ENCODE results near the gene TM4SF4. TPM values are rescaled to one million over a fixed set of nuclear protein-coding genes. Genes with fewer than 3 reads are reported as not detected.

TM4SF4 gene
- total RNA-seq, 4 donors from 2014 or later = 0.13 to 2.3 TPM; not detected in 2

GRCh38 chr3:149432149-149432548 lies 42.3 kb upstream of the TM4SF4 start:
- H3K4me1 ChIP-seq = no peaks in the 10 kb centered on the region
- TF ChIP-seq POLR2A (IDR thresholded peaks at IDR 0.05) (no peak), CTCF (IDR thresholded peaks at IDR 0.05 in 4 of 5, conservative IDR thresholded peaks at IDR 0.05 in 1 of 5) (no peak)
- DNase-seq (no peak), ATAC-seq (no peak)
- intact Hi-C loops (cut with DNase I; ENCODE audit: low total_unique reads) = no loop called here
- no peaks in the 10 kb centered on the region for H3K36me3 ChIP-seq
- in situ Hi-C loops (cut with MboI; ENCODE audit: low sequenced_read_pairs in 4 of 4) = no loop called here
- H3K27ac ChIP-seq = no peak overlapping the region
- no peaks in the 10 kb centered on the region for H3K9me3 ChIP-seq
- H3K27me3 ChIP-seq = no peaks in the 10 kb centered on the region
- H3K4me3 ChIP-seq = no peak overlapping the region

DNA sequence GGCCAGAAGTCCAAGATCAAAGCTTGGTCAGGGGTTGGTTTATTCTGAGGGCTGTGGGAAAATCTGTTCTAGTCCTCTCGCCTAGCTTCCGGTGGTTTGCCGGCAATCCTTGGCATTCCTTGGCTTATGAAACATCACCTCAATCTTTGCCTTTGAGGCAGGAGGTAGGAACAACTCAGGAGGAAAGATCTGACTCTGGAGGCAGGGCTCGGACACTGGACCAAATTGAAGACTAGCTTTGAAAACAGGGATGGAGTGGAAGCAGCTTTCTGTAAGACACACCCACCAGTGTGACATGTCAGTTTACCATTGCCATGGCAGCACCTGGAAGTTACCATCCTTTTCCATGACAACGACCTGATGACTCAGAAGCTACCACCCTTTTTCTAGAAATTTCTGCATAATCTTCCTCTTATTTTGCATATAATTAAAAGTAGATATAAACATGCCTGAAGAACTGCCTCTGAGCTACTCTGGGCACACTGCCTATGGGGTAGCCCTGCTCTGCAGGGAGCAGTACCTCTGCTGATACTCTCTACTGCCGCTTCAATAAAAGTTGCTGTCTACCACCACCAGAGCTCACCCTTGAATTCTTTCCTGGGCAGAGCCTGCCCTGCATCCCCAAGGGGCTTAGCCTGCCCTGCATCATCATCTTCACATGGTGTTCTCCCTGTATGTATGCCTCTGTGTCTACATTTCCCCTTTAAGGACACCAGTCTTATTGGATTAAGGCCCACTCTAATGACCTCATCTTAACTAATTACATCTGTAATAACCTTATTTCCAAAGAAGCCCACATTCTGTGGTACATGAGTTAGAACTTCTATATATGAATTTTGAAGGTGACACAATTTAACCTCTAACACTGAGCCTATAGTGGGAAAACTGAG lies 38.3 kb upstream of the TM4SF4 start:
- TF ChIP-seq CTCF (IDR thresholded peaks at IDR 0.05 in 4 of 5, conservative IDR thresholded peaks at IDR 0.05 in 1 of 5) (no peak), POLR2A (IDR thresholded peaks at IDR 0.05) (no peak)
- in situ Hi-C loops (cut with MboI; ENCODE audit: low sequenced_read_pairs in 4 of 4) (no loop called here), intact Hi-C loops (cut with DNase I; ENCODE audit: low total_unique reads) (no loop called here)
- H3K36me3 ChIP-seq = no peaks in the 10 kb centered on the region
- no peaks in the 10 kb centered on the region for H3K9me3 ChIP-seq
- DNase-seq (no peak), ATAC-seq (no peak)
- no peak overlapping the region for H3K4me3 ChIP-seq
- H3K27me3 ChIP-seq = no peaks in the 10 kb centered on the region
- no peak overlapping the region for H3K27ac ChIP-seq
- no peaks in the 10 kb centered on the region for H3K4me1 ChIP-seq

- in situ Hi-C loops (cut with MboI; ENCODE audit: low sequenced_read_pairs in 4 of 4) = no loop called here
These were observed 37.2 kb upstream of the TM4SF4 start for GRCh38 chr3:149437286-149437685.

DNA sequence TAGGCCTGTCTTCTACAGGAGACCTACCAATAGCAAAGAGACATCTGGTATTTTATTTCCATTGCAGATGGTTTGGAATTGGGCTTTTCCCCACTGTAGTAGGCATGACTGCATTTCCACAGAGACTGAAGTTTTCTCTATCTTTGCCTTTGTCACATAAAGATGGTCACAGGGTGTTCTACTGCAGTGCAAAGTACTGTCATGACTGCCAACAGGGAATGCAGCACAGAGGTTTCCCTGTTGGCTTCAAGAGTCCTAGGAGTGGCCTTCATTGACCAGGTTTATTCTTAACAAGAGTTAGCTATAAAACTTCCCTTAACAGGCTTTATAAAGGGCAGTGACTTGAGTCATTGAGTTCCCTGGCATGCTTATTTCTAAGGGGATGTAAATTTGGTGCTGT lies 36.8 kb upstream of the TM4SF4 start:
- intact Hi-C loops (cut with DNase I; ENCODE audit: low total_unique reads) (no loop called here), in situ Hi-C loops (cut with MboI; ENCODE audit: low sequenced_read_pairs in 4 of 4) (no loop called here)
- Histone ChIP-seq H3K4me1 (peaks cover 1 to 3% of the 10 kb centered on the region in 2 donors), H3K27me3 (no peaks in the 10 kb centered on the region), H3K4me3 (no peak overlapping the region), H3K36me3 (no peaks in the 10 kb centered on the region), H3K27ac (no peak overlapping the region), H3K9me3 (no peaks in the 10 kb centered on the region)
- DNase-seq = no peak
- no peak for ATAC-seq
- TF ChIP-seq CTCF (IDR thresholded peaks at IDR 0.05 in 4 of 5, conservative IDR thresholded peaks at IDR 0.05 in 1 of 5) (no peak), POLR2A (IDR thresholded peaks at IDR 0.05) (no peak)

More at GRCh38 chr3:149437286-149437685, 37.2 kb upstream of the TM4SF4 start:
- Histone ChIP-seq H3K4me3 (no peak overlapping the region), H3K27ac (no peak overlapping the region), H3K36me3 (no peaks in the 10 kb centered on the region), H3K4me1 (no peaks in the 10 kb centered on the region), H3K27me3 (no peaks in the 10 kb centered on the region), H3K9me3 (no peaks in the 10 kb centered on the region)
- TF ChIP-seq CTCF (IDR thresholded peaks at IDR 0.05 in 4 of 5, conservative IDR thresholded peaks at IDR 0.05 in 1 of 5) (no peak), POLR2A (IDR thresholded peaks at IDR 0.05) (no peak)
- DNase-seq = no peak
- intact Hi-C loops (cut with DNase I; ENCODE audit: low total_unique reads) = no loop called here
- ATAC-seq = no peak

All from gastrocnemius medialis (tissue), 4 donors.